ENCODE results near the gene MIX23. TPM values are rescaled to one million over a fixed set of nuclear protein-coding genes. Genes with fewer than 3 reads are reported as not detected.

MIX23 gene
- total RNA-seq, 1 donor from 2014 or later = 24.8 TPM

DNA sequence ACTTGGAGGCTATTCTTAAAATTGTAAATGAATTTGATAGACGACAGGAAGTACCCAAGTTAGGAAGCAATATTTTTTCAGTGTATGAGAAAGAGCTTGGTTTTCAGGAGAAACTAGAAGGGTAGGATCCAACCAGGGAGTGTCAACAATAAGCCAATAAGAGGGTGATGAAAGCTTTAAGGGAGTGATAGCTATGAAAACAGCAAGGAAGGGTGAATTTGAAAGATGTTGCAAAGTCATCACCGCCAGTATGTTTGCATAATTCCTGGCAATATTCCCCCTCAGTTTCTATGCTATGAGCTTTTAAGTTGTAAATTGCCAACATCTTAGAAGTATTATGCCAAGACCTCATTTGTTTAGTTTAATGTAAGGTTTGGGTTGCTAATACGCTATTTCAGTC, 69.8 kb downstream of the MIX23 start:
- intact Hi-C loops (cut with DNase I) = no loop called here

DNA sequence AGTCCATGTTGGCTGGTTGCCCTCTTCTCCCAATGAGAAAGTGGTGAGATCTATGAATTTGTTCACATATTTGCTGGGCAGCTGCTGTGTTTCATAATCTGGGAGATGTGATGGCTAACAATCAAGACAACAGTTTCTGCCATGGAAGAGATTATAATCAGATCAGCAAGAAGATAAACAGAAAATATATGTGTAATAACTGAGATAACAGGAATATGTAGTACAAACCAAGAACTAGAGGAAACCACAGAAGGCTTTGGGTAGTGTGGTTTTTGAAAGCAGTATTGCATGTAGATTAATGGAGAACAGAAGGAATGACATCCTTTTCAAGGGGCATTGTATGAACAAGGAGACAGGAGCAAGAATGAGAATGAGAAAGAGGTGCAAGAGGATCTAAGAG, 70.2 kb downstream of the MIX23 start:
- DNase-seq (ENCODE audit: low spot score) = no peak
- intact Hi-C loops (cut with DNase I) = no loop called here

More for the DNA sequence above, 69.8 kb downstream of the MIX23 start:
- no peak for DNase-seq (ENCODE audit: low spot score)

DNA sequence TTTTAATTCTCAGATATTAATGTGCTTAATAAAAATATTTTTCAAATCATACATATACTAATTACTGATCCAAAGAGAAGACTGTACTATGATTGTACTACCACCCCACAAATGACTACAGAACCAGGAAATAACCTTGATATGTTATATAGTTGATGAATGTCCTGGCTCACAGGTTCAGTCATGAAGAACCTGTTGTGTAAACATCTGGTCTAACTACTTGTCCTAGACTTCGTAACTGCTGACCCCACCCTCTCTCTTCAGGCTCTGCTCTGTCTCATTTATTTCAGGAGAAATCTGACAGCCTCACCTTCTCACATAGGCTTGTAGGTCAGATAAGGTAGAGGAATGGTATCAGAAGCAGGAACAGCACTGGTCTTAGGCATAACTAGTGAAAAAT, 72.7 kb downstream of the MIX23 start:
- intact Hi-C loops (cut with DNase I) = no loop called here
- DNase-seq (ENCODE audit: low spot score) = no peak

Other genes with a start within 250 kb of the MIX23 start
- gene CASR, start 199.6 kb downstream of the MIX23 start, total RNA-seq = not detected
- 2.0 TPM for gene CSTA, start 58.0 kb downstream of the MIX23 start, total RNA-seq
- gene FAM162A, start 951 bp upstream of the MIX23 start, total RNA-seq = 109 TPM
- 2.7 TPM for gene WDR5B, start 32.8 kb upstream of the MIX23 start, total RNA-seq
- gene KPNA1, start 131.7 kb upstream of the MIX23 start, total RNA-seq = 94.7 TPM
- gene PARP9, start 181.1 kb upstream of the MIX23 start, total RNA-seq = 15.0 TPM
- 14.3 TPM for gene DTX3L, start 181.1 kb upstream of the MIX23 start, total RNA-seq
- gene PARP15, start 194.4 kb upstream of the MIX23 start, total RNA-seq = 0.67 TPM